Stimulated activated CD8-positive, alpha-beta memory T cell treated with anti-CD3 and anti-CD28 coated beads, Interleukin-7, amount 100 ng/mL, for 24 hours (primary cell): ENCODE measurements around the gene STK24.
"Not testable (repeated sequence)": the region's sequence is repeated elsewhere in the genome, so short reads cannot be mapped to it uniquely, and the experiment has no call there.

Experiments
- DNase-seq: peaks from one replicate; pipeline ENCODE4 v3.0.0-alpha.2; 2020; ENCODE audit warnings: low read depth

Gene STK24

DNA sequence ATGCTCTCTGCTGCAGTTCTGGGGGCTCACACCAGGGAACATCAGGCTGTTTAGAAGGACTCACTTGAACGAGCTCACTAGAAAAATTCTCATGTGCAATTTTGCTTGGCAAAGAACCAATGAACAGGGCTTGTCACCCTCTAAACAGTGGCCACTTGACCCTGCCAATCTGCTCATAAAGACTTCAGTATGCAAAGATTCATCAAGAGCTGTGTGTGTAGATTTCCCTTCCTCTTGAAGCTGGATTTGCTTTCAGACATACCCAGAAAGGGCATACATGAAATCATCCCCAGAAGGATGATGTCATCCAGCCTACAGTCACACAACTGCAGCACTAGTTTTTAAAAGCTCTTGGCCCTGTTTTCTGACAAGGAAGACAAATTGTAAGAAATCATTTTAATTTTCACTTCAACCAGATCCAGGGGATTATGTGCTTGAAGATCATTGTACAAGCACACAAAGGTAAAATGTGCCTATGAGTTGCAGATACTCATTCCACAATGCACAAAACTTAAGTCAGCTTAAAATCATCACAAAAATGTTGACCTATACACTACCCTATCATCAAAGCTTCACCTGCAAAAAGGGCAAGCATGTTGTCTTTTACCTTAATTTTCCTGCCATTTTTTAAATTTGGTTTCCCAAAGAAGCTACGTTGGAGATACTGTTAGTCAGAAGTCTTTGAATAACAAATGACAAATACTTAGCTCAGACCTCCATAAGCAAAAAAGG, 5.2 kb upstream of the STK24 start:
- no peak for DNase-seq

DNA sequence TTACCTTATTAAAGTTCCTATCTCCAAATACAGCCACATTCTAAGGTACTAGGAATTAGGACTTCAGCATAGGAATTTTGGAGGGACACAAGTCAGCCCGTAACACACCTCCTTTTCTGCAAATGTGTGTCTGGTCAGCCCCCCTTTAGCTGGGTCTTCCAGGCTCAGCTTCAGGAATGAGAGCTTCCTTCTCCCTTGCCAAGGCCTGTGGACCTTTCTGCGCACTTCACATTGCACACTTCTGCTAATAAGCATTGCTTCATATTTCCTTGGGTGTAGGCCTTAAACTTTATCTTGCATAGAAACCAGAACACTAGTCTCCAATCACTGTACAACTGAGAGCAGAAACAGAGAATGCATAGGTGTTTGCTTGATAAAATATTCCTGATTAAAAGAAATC, 4.5 kb upstream of the STK24 start:
- DNase-seq: no peak

DNA sequence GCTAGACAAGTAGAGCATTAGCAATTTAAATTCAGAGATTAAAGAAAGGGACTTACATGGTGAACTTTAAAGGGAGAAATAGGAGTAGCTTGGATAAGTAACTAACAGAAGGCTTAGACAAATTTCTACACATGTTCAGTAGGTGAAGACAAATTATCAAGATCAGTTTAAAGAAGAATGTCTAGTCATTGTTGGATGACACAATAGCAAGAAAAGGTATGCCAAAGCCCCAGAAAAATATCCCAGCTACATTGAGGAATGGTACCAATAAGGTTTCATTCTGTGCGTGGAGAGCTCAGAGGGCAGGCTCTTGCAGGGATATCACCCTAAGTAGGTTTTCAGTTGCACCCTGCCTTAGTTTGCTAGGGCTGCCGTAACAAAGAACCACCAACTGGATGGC, 3.5 kb upstream of the STK24 start:
- DNase-seq: no peak

DNA sequence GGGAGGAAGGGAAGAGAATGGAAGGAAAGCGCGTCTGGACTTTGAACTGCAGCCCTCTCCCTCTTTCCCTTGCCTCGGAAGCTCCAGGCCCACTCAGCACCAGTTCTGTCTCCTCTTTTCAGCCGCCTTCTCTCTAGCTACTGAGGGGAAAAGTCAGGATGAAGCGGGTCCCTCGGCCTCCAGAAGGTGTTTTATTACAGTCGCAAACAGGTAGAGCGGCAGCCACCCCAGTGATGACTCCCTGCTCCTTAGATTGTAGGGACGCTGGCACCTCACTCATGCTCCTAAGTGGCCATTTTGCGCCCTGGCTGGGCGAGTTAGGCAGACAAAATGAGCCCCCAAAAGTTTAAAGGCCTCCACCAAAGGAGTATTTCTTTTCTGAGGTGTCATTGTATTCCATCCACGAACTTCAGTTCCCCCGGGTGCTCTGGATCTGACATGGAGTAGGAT, 954 bp upstream of the STK24 start:
- DNase-seq: no peak

DNA sequence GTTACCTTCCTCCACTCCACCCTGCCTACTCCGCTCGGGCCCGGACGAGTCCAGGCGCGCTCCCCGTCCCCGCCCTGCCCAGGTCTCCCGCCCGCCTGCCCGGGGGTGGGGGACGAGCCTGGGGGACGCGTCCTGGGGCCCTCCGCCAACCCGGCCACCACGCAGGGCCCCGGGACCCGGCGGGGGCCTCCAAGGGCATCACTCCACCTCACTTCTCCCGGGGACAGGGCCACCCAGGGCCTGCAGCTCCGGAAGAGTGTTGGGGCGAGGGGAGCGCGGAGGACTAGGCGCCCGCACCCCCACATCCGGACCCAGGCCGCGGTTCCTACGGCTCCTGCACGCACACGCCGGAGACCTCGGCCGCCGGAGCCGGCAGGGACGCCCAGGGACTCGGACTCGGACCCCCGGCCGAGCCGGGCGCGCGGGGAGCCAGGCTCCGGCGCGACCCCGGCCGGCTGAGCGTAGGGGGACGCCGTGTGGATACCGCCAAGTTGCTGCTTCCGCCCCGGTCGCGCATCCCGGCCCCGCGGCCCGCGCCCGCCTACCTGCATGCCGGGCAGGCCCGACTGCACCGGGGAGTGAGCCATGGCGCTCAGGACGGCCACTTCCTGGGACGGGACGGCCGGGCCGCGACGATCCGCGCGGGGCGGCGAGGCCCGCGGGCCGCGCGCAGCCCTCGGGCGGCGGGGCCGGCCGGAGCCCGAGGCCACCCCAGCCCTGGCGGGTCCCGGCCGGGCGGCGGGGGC, 534 bp downstream of the STK24 start:
- no peak for DNase-seq

DNA sequence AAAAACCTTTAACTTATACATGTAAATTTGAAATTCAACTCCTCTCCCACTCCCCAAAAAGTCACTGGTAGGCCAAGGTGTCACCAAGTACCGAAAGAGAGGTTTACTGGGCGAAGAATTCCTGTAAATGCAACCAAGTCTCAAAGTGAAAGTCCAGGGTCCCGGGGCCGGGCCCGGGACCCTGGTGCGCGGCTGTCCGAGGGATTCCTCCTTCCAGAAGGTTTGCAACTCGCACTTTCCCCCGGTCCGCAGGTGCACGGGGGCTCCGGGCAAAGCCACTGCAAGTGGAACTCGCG, 1.1 kb downstream of the STK24 start:
- no peak for DNase-seq

DNA sequence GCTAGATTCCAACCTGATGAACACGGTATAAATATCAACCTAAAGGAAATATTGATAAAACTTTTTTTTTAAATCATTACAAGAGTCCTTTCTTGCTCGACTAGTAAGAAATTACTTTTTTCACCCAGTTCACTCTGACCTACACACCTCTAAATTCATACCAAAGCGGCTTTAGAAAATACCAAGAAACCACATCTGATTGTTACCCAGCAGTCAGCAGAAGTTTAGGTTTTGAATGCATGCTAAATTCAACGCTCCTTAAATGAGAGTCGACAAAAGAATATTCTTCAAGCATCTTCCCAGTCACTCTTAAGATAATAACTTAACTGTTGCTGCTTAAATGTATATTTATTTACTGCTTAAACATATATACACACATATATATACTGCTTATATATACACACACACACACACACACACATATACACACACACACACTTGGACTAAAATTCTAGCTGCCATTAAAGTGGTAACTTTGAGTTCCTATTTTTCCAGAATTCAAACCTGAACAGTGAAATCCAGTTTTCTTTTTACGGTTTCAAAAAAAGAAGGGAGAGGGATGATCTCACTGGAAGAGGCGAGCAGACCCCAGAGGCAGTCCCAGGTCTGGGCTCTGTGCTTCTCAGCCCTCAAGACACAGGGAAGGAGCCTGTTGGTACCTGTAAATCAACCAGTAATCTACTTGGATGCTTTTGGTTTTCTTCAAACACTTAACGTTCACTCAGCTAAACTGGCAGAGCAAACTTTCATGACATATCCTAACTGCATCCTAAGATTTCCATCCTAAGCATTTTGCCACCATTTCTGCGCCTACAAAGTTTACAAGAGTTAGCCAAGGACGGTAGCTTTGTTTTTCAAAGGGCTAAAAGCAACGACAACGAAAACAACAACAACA, 1.7 kb downstream of the STK24 start:
- DNase-seq: no peak

DNA sequence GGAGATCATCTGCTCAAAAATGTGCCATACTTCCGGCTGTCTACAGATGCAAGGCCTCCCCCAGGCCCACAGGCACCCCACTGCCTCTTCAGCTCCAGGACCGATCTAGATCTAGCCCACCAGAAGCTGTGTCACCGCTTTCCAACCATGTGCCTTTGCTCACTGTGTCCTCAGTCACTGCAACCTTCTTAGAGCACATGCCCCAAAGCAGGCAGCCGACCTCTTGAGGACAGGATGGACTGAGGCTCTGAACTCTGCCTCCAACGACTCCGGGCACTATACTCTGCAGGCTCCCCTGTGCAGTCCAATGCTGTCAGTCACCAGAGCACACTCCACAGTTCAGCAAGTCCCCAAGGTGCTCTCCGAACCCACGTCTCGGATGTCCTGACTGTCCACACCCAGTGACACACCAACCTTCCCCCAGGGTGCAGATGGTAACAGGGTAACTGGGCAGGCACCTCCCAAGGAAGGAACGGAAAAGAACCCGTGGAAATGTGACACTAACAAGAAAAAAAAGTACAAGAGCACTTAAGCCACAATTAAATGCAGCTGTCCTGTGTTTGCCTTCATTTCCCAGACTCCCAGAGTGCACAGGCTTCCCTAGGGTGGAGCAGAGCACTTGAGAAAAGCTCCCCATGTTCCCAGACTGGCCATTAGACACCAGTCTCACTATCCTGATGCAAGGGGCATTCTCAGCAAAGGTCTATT, 4.8 kb downstream of the STK24 start:
- no peak for DNase-seq

DNA sequence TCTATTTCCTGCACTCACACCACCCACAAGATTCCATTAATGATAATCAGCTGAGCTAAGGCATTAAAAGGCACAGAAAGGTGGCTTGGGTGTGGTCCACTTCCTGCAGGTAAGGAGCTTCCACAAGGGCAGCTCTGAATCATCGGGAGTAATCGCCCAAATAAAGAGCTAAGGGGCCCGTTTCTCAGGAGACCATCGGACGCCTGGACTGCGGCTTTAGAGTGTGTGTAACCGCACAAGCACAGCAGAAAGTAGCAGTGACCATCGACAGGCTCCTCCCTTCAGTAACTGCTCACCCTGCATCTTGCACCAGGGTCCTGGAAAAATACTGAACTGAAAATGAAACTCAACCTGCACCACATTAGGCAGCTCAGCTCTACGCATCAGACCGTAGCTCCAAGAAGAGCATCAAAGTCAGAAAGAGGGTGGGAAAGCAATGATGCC, 6.0 kb downstream of the STK24 start:
- no peak for DNase-seq

DNA sequence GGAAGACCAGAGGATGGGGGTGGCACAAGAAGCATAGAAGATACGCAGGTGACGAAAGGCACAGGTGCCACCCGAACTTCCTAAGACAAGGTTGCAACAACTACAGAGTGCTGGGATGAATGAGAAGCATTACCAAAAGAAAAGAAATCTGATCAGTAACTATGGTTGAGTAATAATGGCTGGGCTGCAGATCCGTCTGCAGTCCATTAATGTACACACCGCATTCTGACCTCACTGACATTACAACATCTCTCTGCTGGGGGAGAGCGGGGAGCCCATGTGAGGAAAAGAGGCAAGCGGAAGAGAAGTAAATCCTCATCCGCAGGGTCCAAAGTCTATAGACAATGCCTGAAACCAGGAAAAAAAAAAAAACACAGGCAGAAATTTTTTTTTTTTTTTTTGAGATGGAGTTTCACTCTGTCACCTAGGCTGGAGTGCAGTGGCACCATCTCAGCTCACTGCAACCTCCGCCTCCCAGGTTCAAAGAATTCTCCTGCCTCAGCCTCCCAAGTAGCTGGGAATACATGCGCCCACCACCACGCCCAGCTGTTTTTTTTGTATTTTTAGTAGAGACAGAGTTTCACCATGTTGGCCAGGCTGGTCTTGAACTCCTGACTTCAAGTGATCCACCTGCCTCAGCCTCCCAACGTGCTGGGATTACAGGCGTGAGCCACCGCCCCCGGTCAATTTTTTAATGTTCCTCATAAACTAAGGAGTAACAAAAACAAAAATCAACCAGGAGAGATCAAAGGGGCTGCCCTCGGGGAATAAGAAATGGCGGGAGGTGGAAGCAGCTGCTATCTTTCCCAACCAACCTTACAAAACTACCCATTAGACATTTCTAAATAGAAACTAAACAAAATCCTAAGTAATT, 7.2 kb downstream of the STK24 start:
- DNase-seq: not testable (repeated sequence)

DNA sequence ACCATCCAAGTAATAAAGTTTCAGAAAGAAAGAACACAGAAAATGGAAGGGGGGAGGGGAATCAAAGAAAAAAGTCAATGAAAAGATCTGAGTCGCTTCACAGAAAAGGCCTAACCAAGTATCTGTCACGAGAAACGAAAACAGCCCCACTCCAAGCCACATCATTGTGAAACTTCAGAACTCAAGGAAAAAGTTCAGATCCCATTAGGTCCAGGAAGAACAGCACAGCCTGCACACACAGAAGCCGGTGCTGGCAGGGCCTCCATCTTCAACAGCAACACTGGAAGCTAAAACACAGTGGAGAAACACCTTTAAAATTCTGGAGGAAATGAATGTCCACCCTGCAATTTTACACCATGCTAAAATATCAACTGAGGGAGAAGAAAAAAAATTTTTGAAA, 8.0 kb downstream of the STK24 start:
- no peak for DNase-seq

DNA sequence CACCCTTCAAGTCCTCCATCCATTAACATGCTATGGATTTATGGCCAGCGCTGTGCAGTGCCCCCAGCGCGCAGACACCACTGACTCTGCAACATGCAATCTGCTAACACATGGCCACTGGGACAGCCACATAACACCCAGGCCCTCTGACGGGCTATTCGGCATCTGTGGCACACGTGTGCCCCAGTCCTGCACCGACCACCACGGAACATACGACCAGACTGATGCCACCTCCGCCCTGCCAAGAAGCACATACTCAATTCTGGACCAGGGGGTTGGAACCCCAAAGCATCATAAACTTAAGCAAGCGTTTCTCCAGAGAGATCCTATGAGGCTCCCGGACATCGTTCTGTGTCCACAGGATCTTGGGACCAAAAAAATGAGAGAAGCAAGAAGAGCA, 9.8 kb downstream of the STK24 start:
- DNase-seq: no peak

DNA sequence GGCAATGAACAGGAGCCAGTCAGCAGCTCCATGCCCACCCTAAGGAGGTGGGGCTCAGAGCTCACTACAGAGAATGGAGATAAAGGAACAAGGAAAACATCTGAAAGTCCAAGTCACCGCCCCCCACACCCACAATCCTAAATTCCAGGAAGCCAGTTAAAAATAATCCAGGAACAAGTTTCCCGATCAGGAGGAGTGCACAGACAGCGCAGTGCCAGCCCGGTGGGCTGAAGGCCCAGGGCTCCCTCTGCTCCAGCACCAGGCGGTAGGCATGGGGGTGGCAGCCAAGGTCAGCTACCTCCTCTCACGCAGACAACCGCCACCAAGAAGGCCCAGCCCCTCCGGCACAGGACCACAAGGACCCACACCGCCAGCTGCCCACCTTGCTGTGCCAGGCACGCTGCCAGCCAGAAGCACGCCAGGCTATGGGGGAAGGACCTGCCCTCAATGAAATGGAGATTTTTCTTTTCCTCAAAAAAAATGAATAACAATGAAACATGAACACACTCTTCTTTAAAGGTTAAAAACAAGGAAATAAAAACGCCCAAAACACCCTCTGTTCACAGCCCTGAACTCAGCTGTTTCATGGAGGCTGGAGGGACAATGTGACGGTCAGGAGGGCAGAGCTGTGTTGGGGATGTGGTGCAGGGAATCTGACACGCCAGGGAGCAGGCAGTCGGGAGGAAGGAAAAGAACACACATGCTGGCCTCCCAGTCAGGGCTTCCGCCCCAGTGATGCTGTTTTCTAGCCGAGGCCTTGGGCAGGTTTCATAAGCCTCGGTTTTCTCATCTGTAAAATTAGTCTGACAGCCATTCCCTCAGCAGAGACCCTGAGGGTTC, 11.0 kb downstream of the STK24 start:
- no peak for DNase-seq

DNA sequence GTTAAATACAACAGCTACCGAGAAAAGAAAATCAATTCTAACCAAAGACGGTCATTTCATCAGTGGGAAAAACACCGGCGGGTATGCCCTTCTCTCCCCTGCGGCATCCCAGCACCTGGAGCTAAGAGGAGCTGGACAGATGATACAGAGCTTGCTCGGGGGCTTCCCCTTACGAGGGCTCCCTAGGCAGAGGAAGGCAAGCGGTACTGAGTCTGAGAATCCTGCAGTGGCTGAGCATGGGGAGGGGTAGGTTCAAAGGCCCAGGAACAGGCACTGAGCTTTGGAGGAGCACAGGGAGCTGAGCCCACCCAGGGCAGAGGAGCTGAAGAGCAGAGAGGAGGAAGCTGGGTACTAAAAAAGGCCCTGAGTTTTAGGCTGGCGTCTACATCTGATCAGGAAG, 12.7 kb downstream of the STK24 start:
- no peak for DNase-seq

DNA sequence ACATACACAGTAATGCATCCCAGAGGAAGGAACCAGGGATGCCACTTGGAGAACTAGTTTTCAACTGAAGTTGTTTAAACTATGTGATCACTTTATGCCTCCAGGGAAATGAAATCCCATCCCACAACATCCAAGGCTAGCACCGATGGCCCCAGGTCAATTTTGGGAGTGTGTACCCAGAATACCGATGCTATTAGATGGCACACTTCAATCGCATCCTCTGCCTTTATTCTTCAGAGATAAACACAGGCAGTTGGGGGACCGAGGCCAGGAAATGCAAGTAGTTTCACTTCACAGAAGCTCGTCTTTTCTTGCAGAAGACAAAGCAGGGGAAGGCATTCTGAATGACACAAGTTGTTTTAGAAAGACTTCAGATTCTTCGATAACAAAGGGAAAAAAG, 13.8 kb downstream of the STK24 start:
- DNase-seq: no peak

DNA sequence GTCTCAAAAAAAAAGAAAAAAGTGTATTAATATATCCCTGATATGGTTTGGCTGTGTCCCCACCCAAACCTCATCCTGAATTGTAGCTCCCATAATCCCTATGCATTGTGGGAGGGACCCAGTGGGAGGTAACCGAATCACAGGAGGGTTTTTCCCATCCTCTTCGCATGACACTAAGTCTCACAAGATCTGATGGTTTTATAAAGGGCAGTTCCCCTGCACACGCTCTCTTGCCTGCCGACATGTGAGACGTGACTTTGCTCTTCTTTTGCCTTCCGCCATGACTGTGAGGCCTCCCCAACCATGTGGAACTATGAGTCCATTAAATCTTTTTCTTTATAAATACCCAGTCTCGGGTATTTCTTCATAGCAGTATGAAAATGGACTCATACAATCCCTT, 17.7 kb downstream of the STK24 start:
- no peak for DNase-seq

DNA sequence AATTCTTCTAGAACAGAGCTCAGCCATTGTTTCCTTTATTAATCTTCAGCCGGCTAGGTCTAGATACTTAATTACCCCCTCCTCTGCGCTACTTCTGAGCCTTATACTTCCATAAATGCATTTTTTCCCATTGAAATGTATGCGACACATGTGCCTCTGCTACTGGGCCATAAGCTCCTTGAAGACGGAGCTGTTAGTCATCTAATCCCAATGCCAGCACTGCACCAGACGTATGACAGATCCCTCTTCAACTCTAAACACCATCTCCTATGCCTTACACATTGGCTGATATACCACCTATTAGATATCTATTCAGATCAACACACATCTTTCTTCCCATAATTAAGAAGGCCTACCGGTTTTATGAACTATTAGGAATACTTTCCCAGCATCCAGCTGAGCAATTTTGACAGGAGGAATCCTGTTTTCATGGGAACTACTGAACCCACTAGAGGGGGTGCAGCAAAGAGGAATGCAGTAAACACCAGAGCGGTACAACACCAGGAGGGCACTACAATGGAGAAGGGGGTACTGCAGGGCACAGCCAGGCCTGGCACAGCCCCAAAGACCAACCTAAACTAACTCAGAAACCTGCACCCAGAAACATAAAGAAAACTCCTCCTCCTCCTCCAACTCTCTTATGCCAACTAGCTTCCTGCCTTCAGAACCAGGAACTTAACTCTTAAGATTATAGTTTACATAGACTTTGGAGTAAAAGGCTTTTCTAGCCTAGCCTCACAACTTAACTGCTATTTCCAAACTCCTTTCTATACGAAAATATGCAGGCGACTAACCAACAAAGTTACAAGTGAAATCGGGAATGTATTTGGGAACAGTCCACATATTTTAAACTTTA, 18.7 kb downstream of the STK24 start:
- DNase-seq: no peak

DNA sequence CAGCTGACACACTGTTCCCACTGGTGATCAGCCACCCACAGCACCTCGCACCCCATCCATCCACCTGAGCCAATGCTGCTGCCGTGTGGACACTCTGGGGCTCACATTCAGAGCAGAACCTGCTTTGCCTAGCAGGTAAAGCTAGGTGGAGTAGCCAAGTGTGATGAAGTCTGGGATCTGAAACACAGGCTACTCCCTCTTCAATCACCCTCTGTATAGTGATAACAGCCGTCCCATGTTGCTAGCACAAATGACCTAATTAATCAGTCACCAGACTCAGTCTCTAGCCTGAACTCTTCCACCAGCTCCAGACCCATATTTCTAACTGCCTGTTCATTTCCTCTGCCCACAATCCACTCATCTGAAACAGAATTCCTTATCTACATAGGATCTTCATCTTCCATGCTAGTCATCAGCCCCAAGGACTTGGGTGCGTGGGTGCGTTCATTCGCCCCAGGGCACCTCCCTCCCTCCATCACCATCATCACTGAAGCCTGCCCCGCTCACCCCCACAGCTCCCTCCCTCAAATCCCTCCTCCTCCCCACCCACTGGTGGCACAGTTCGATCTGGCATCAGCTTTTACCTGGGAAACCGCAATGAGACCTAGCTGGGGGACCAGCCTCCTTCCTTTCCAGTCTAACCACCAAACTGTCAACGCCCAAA, 19.8 kb downstream of the STK24 start:
- no peak for DNase-seq
